Activated CD8-positive, alpha-beta T cell treated with anti-CD3 and anti-CD28 coated beads, Interleukin-2, amount 10 ng/mL, durations not matched to agents 7 days and 5 days (primary cell): Measurements from ENCODE around the gene SART1. TPM values are rescaled to one million over a fixed set of nuclear protein-coding genes. Genes with fewer than 3 reads are reported as not detected.
A peak's percentile ranks its signal among the peaks of the same experiment; 100 is the strongest.

Source experiments
- ATAC-seq: fragments of 150-1000 bp; cut with Tn5 transposase; one replicate; pipeline ENCODE4 v1.10.0; 2021; ENCODE audit warnings: moderate library complexity
- CTCF ChIA-PET: fragments of 350-600 bp; sonication (Branson Sonifier 250); formaldehyde crosslinking; loops from one replicate; lab custom pipeline; 2021; ENCODE audit warnings: antibody characterized with exemption; lab: Charles Lee
- POLR2A ChIA-PET: fragments of 350-600 bp; sonication (Branson Sonifier 250); formaldehyde crosslinking; loops from one replicate; lab custom pipeline; 2021; ENCODE audit warnings: antibody characterized with exemption; lab: Charles Lee
- DNase-seq: peaks from one replicate; pipeline ENCODE4 v3.0.0-alpha.2; 2020
- H3K27ac Mint-ChIP-seq: one replicate; pipeline ENCODE4 v1.8.0; 2021; ENCODE audit warnings: mild to moderate bottlenecking, mixed read lengths
- H3K27me3 Mint-ChIP-seq: one replicate; pipeline ENCODE4 v1.8.0; 2021; ENCODE audit warnings: low read depth, mixed read lengths
- H3K36me3 Mint-ChIP-seq: one replicate; pipeline ENCODE4 v1.8.0; 2021; ENCODE audit warnings: low read depth, mixed read lengths
- H3K4me1 Mint-ChIP-seq: one replicate; pipeline ENCODE4 v1.8.0; 2021; ENCODE audit warnings: low read depth, mixed read lengths
- H3K4me3 Mint-ChIP-seq: one replicate; pipeline ENCODE4 v1.8.0; 2021; ENCODE audit warnings: mild to moderate bottlenecking, mixed read lengths
- H3K9me3 Mint-ChIP-seq: one replicate; pipeline ENCODE4 v1.8.0; 2022; ENCODE audit warnings: mixed read lengths; ENCODE audit not compliant: insufficient read depth
- total RNA-seq, 2 experiments: library from RNA; stranded (reverse); gene quantifications; one replicate each; pipeline ENCODE4 v1.2.3, GENCODE V29; 2021

The SART1 gene
- total RNA-seq, 2 experiments from 2014 or later: 88.0 to 90.3 TPM

GRCh38 chr11:66011239-66011784 is 49.8 kb downstream of the SART1 start:
- CTCF ChIA-PET: interaction anchor here (1.0 to 1.6 kb wide), 4 partner anchors 11 to 57 kb away, joined by 5 to 8 read pairs (median 6); no protein-coding TSS in a partner anchor
- no peak overlapping the region for H3K4me3 Mint-ChIP-seq

GRCh38 chr11:66011785-66012303 is 50.3 kb downstream of the SART1 start, which contains the start of gene CST6:
Gene CST6 (plus strand): TSS chr11:66012008. CDS start chr11:66012045, 37 bp downstream.
- no peak for DNase-seq
- Mint-ChIP-seq H3K4me1 (peaks cover 3% of the 10 kb centered on the region), H3K27me3 (peaks cover 27% of the 10 kb centered on the region), H3K9me3 (no peaks in the 10 kb centered on the region), H3K36me3 (no peaks in the 10 kb centered on the region), H3K4me3 (no peak within 1 kb of the TSS), H3K27ac (no peak within 1 kb of the TSS)
- ATAC-seq: peak; percentile 31
- ChIA-PET POLR2A (interaction anchor here (1.1 to 1.4 kb wide), 2 partner anchors 9 to 41 kb away, joined by 3 to 7 read pairs; partner anchors contain the start of genes BANF1 and EIF1AD), CTCF (interaction anchor here (1.0 to 1.6 kb wide), 4 partner anchors 10 to 57 kb away, joined by 5 to 8 read pairs (median 6); no protein-coding TSS in a partner anchor)

More at GRCh38 chr11:66011239-66011784, 49.8 kb downstream of the SART1 start:
- DNase-seq: no peak
- Mint-ChIP-seq H3K4me1 (peaks cover 3% of the 10 kb centered on the region), H3K27me3 (peaks cover 27% of the 10 kb centered on the region), H3K27ac (no peak overlapping the region), H3K36me3 (no peaks in the 10 kb centered on the region), H3K9me3 (no peaks in the 10 kb centered on the region)
- ATAC-seq: no peak
- POLR2A ChIA-PET: interaction anchor here (1.1 to 1.4 kb wide), 2 partner anchors 9 to 41 kb away, joined by 3 to 7 read pairs; partner anchors contain the start of genes BANF1 and EIF1AD

GRCh38 chr11:66012371-66012945 is 50.9 kb downstream of the SART1 start:
- ATAC-seq (no peak), DNase-seq (no peak)
- no peak overlapping the region for H3K4me3 Mint-ChIP-seq
- CTCF ChIA-PET: interaction anchor here (1.0 to 1.8 kb wide), 7 partner anchors 10 to 126 kb away, joined by 3 to 9 read pairs (median 5); partner anchors contain the start of genes BANF1 and EIF1AD
- no peaks in the 10 kb centered on the region for H3K36me3 Mint-ChIP-seq
- H3K27me3 Mint-ChIP-seq: peaks cover 27% of the 10 kb centered on the region
- no peak overlapping the region for H3K27ac Mint-ChIP-seq
- POLR2A ChIA-PET: interaction anchor here (1.1 to 1.5 kb wide), 3 partner anchors 10 to 40 kb away, joined by 3 to 9 read pairs (median 7); partner anchors contain the start of genes BANF1 and EIF1AD
- H3K4me1 Mint-ChIP-seq: peaks cover 3% of the 10 kb centered on the region
- H3K9me3 Mint-ChIP-seq: no peaks in the 10 kb centered on the region

GRCh38 chr11:66012946-66013761 is 51.6 kb downstream of the SART1 start:
- H3K9me3 Mint-ChIP-seq: no peaks in the 10 kb centered on the region
- CTCF ChIA-PET: interaction anchor here (1.3 to 1.8 kb wide), 3 partner anchors 9 to 127 kb away, joined by 3 to 9 read pairs (median 4); partner anchors contain the start of genes BANF1 and EIF1AD
- POLR2A ChIA-PET: interaction anchor here (1.5 kb wide), 1 partner anchor 11 kb away, joined by 9 read pairs; the partner anchor contains the start of genes BANF1 and EIF1AD
- peaks cover 3% of the 10 kb centered on the region for H3K4me1 Mint-ChIP-seq
- peaks cover 27% of the 10 kb centered on the region for H3K27me3 Mint-ChIP-seq
- no peak for ATAC-seq
- no peak overlapping the region for H3K4me3 Mint-ChIP-seq
- no peaks in the 10 kb centered on the region for H3K36me3 Mint-ChIP-seq
- no peak overlapping the region for H3K27ac Mint-ChIP-seq
- DNase-seq: no peak

GRCh38 chr11:66013762-66014100 is 52.2 kb downstream of the SART1 start:
- no peaks in the 10 kb centered on the region for H3K36me3 Mint-ChIP-seq
- ChIA-PET POLR2A (interaction anchor here (1.5 kb wide), 1 partner anchor 11 kb away, joined by 9 read pairs; the partner anchor contains the start of genes BANF1 and EIF1AD), CTCF (interaction anchor here (1.3 to 1.8 kb wide), 3 partner anchors 9 to 128 kb away, joined by 3 to 9 read pairs (median 4); partner anchors contain the start of genes BANF1 and EIF1AD)
- DNase-seq (no peak), ATAC-seq (no peak)
- no peak overlapping the region for H3K27ac Mint-ChIP-seq
- H3K4me1 Mint-ChIP-seq: peaks cover 3% of the 10 kb centered on the region
- no peaks in the 10 kb centered on the region for H3K9me3 Mint-ChIP-seq
- H3K4me3 Mint-ChIP-seq: no peak overlapping the region
- H3K27me3 Mint-ChIP-seq: peaks cover 27% of the 10 kb centered on the region

- Mint-ChIP-seq H3K36me3 (no peaks in the 10 kb centered on the region), H3K27me3 (peaks cover 27% of the 10 kb centered on the region), H3K4me1 (peaks cover 3% of the 10 kb centered on the region), H3K4me3 (no peak overlapping the region), H3K9me3 (no peaks in the 10 kb centered on the region), H3K27ac (no peak overlapping the region)
- no peak for DNase-seq
- ChIA-PET CTCF (interaction anchor here (1.3 kb wide), 1 partner anchor 131 kb away, joined by 3 read pairs; no protein-coding TSS in a partner anchor), POLR2A (no interaction called here)
- ATAC-seq: no peak
Observed at GRCh38 chr11:66014804-66015453, 53.4 kb downstream of the SART1 start.

DNA sequence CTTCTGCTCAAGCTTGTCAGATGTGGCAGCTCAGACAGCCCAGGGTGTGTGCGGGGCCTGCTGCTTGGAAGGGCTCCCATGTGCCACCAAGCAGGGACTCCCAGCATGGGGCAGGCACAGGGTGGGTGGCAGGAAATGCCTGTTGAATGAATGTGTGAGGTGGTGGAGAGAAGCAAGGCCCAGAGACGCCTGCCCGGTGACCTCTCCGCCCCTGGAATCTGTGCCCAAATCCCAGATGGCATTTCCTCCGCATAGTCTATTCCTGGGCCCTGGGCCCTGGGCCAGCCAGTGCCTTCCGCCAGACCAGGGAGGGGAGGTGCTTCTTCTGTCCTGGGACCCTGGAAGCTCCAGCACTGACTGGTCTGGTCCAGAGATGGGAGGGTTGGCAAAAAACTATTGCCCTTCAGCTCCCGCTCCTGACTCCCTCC is 53.9 kb downstream of the SART1 start:
- Mint-ChIP-seq H3K4me3 (no peak overlapping the region), H3K9me3 (no peaks in the 10 kb centered on the region), H3K4me1 (peaks cover 7% of the 10 kb centered on the region), H3K27me3 (peaks cover 22% of the 10 kb centered on the region), H3K36me3 (no peaks in the 10 kb centered on the region), H3K27ac (no peak overlapping the region)
- CTCF ChIA-PET: interaction anchor here (1.3 kb wide), 1 partner anchor 131 kb away, joined by 3 read pairs; no protein-coding TSS in a partner anchor
- ATAC-seq (no peak), DNase-seq (no peak)
- POLR2A ChIA-PET: no interaction called here

DNA sequence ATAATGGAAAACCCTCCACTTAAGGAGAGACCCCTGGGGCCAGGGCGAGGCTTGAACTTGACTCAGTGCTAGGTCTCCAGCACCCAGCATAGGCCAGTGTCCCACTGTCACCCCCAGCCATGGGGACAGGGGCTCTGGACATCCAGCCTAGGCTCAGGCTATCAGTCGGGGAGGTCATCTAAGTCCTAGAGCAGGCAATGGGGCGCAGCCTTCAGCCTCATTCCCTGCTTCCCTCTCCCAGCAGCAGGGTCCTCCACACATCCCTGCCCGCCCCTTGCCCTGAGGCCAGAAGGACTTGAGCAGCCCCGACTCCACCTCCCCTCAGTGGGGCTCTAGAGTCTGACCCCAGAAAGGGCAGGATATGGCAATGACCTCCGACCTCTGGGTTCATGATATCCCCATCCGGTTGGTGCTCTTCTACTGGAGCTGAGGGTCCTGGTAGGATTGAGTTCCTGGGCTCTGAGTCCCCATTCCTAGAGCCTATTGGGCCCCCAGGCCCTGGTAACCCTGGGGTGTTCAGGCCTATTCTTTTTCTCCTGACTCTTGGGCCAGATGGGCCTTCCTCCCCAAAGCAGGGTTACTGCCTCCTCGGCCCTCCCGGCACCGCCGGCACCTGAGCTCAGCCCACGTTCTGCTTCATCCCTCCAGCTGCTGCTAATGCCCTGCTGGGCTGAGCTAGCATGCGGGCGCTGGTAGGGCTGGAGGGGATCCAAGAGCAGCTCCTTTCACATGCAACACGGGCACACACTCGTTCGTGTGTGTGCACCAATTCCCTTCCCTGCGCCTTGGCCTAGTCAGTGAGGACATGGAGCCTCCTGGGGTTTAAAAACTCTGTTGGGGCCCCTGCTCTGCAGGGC is 54.6 kb downstream of the SART1 start:
- CTCF ChIA-PET: interaction anchor here (1.3 kb wide), 1 partner anchor 132 kb away, joined by 3 read pairs; no protein-coding TSS in a partner anchor
- Mint-ChIP-seq H3K27ac (peak overlapping the region; percentile 25), H3K4me1 (peaks cover 12% of the 10 kb centered on the region), H3K27me3 (peaks cover 19% of the 10 kb centered on the region), H3K4me3 (no peak overlapping the region), H3K9me3 (no peaks in the 10 kb centered on the region), H3K36me3 (no peaks in the 10 kb centered on the region)
- ATAC-seq (no peak), DNase-seq (no peak)
- POLR2A ChIA-PET: no interaction called here

GRCh38 chr11:66016793-66017177 is 55.3 kb downstream of the SART1 start:
- Mint-ChIP-seq H3K4me3 (no peak overlapping the region), H3K27me3 (peaks cover 15% of the 10 kb centered on the region), H3K36me3 (no peaks in the 10 kb centered on the region), H3K9me3 (no peaks in the 10 kb centered on the region), H3K27ac (no peak overlapping the region), H3K4me1 (peaks cover 15% of the 10 kb centered on the region)
- DNase-seq: no peak
- ATAC-seq: no peak
- CTCF ChIA-PET: no interaction called here
- POLR2A ChIA-PET: no interaction called here

DNA sequence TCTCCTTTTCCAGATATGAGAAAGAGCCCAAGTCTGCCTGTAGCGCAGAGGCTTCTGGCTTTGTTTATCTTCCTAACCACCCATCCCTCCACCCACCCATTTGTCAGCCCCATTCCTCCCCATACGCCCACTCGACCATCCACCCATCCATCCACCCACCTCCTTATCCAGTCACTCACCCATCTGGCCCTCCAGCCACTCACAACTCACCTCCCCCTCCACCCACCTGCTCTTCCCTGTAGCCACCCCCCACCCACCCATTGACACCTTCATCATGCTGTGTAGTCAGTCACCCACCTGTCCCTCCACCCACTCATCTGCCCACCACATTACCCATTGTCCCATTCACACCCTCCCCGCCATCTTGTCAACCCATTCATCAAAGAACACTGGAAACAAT is 55.8 kb downstream of the SART1 start:
- Mint-ChIP-seq H3K9me3 (no peaks in the 10 kb centered on the region), H3K4me3 (no peak overlapping the region), H3K27me3 (peaks cover 11% of the 10 kb centered on the region), H3K27ac (no peak overlapping the region), H3K36me3 (no peaks in the 10 kb centered on the region), H3K4me1 (peaks cover 17% of the 10 kb centered on the region)
- ChIA-PET POLR2A (no interaction called here), CTCF (interaction anchor here (1.3 kb wide), 1 partner anchor 27 kb away, joined by 5 read pairs; no protein-coding TSS in a partner anchor)
- ATAC-seq (no peak), DNase-seq (no peak)
